Dorsolateral prefrontal cortex (tissue), 118 donors: ENCODE data around the gene FCMR. TPM values are rescaled to one million over a fixed set of nuclear protein-coding genes. Genes with fewer than 3 reads are reported as not detected.

Experiments used
- total RNA-seq, 120 experiments: library from RNA; stranded (reverse); gene quantifications; one replicate each; pipeline versions ENCODE4 v1.2.3 to v1.2.4, GENCODE V29; 2022

The FCMR gene
- total RNA-seq, 120 experiments from 2014 or later = 0.24 to 2.7 (median 0.82) TPM; not detected in 60

Other genes starting within 250 kb of the FCMR start
- gene MAPKAPK2, start 237.0 kb downstream of the FCMR start, total RNA-seq = 10 to 100 TPM; 15.8 to 65.6 (median 28.3) TPM
- gene IL19, start 151.2 kb downstream of the FCMR start, total RNA-seq = not detected
- 1 to 10 TPM in 25 of 120 experiments, under 1 TPM in 25, not detected in 70; 0.31 to 5.6 (median 1.00) TPM for gene IL10, start 149.4 kb downstream of the FCMR start, total RNA-seq
- gene IL20, start 56.3 kb downstream of the FCMR start, total RNA-seq = not detected
- not detected for gene IL24, start 24.5 kb downstream of the FCMR start, total RNA-seq
- 1 to 10 TPM in 1 of 120 experiments, under 1 TPM in 12, not detected in 107; 0.07 to 2.7 (median 0.16) TPM for gene PIGR, start 24.5 kb upstream of the FCMR start, total RNA-seq
- under 1 TPM in 1 of 120 experiments, not detected in 119; 0.50 TPM for gene FCAMR, start 48.5 kb upstream of the FCMR start, total RNA-seq
- gene C1orf116, start 110.8 kb upstream of the FCMR start, total RNA-seq = under 1 TPM in 103 of 120 experiments, not detected in 17; 0.07 to 0.76 (median 0.24) TPM
- 10 to 100 TPM; 10.1 to 24.4 (median 14.4) TPM for gene YOD1, start 129.3 kb upstream of the FCMR start, total RNA-seq
- 100 to 1,000 TPM in 1 of 120 experiments, 10 to 100 TPM in 119; 18.5 to 126 (median 47.9) TPM for gene PFKFB2, start 131.3 kb upstream of the FCMR start, total RNA-seq
- not detected for gene C4BPB, start 166.9 kb upstream of the FCMR start, total RNA-seq
- gene C4BPA, start 182.3 kb upstream of the FCMR start, total RNA-seq = not detected